Activated CD8-positive, alpha-beta memory T cell treated with anti-CD3 and anti-CD28 coated beads, Interleukin-2, amount 10 ng/mL, durations not matched to agents 7 days and 5 days (primary cell): ENCODE data around the gene DNAH17. TPM values are rescaled to one million over a fixed set of nuclear protein-coding genes. Genes with fewer than 3 reads are reported as not detected.

Source experiments
- ATAC-seq: fragments of 150-1000 bp; cut with Tn5 transposase; one replicate; pipeline ENCODE4 v1.10.0; 2021; ENCODE audit warnings: moderate library complexity
- CTCF ChIA-PET: fragments of 350-600 bp; sonication (Branson Sonifier 250); formaldehyde crosslinking; loops from one replicate; lab custom pipeline; 2021; ENCODE audit warnings: antibody characterized with exemption; lab: Charles Lee
- DNase-seq: peaks from one replicate; pipeline ENCODE4 v3.0.0-alpha.2; 2020
- H3K27ac Mint-ChIP-seq: one replicate; pipeline ENCODE4 v1.8.0; 2021; ENCODE audit warnings: mild to moderate bottlenecking, mixed read lengths
- H3K27me3 Mint-ChIP-seq: one replicate; pipeline ENCODE4 v1.8.0; 2021; ENCODE audit warnings: mixed read lengths
- H3K36me3 Mint-ChIP-seq: one replicate; pipeline ENCODE4 v1.8.0; 2021; ENCODE audit warnings: mild to moderate bottlenecking, mixed read lengths
- H3K4me1 Mint-ChIP-seq: one replicate; pipeline ENCODE4 v1.8.0; 2021; ENCODE audit warnings: mixed read lengths
- H3K4me3 Mint-ChIP-seq: one replicate; pipeline ENCODE4 v1.8.0; 2021; ENCODE audit warnings: mild to moderate bottlenecking, moderate library complexity, mixed read lengths
- H3K9me3 Mint-ChIP-seq: one replicate; pipeline ENCODE4 v1.8.0; 2022; ENCODE audit warnings: low read depth, mixed read lengths
- total RNA-seq, 2 experiments: library from RNA; stranded (reverse); gene quantifications; one replicate each; pipeline ENCODE4 v1.2.3, GENCODE V29; 2021

The DNAH17 gene
- total RNA-seq, 2 experiments from 2014 or later = 0.26 TPM; not detected in 1

DNA sequence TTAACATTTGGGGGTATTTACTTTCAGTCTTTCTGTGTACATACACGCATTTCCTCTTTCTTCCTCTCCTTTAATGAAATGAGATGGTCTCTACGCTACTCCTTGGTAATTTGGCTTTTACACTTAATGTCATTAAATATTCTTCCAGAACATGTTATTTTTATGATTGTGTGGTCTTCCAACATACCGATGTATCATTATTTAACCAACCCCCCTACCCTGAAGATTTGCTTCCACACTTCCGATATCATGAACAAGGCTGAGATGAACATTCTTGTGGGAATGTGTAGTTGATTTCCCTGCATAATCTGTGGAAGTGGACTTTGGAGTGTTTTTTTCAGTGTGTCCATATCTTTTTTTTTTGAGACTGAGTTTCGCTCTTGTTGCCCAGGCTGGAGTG is 201.0 kb downstream of the DNAH17 start:
- Mint-ChIP-seq H3K27ac (no peak overlapping the region), H3K36me3 (peaks cover 9% of the 10 kb centered on the region), H3K27me3 (peaks cover 3% of the 10 kb centered on the region), H3K4me3 (no peak overlapping the region), H3K4me1 (peaks cover 29% of the 10 kb centered on the region), H3K9me3 (no peaks in the 10 kb centered on the region)
- CTCF ChIA-PET = interaction anchor here (1.3 to 8.3 kb wide), 2 partner anchors 14 to 50 kb away, joined by 3 to 73 read pairs; partner anchors contain the start of gene SOCS3
- ATAC-seq (no peak), DNase-seq (no peak)

DNA sequence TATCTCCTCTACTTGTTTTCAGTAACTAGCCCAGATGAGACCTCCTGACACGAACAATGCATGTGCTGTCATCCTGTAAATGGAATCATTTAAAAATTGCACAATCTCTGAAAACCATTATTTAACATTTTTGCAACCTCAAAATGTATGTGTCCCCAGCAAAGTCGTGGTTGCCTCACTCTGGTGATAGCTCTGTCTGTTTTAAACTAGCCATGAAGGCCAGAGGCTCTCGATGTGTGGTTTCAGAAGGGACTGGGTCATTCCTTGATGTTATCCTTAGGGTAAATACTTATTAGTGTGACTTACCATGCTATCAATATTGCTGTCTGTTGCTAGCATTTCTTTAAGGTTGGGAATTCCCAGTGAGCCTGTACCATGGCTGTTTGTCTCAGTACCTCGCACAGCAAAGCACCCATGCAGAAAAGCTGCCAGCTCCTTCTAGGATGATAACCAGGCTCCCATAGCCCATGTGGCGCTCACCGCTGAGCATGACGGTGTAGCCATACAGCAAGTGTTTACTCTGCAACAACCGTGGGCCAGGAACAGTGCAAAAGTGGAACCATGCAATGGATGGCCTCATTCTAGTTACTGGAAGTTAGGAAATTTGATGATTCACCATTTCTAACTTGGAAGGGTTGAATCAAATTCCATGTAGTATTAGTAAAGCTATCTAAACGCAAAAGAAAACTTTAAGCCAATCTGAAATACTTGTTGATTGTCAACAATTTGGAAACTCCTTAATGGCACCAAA is 201.6 kb downstream of the DNAH17 start:
- no peak for DNase-seq
- ATAC-seq = no peak
- peaks cover 7% of the 10 kb centered on the region for H3K36me3 Mint-ChIP-seq
- no peaks in the 10 kb centered on the region for H3K9me3 Mint-ChIP-seq
- peaks cover 3% of the 10 kb centered on the region for H3K27me3 Mint-ChIP-seq
- H3K4me3 Mint-ChIP-seq = no peak overlapping the region
- H3K27ac Mint-ChIP-seq = no peak overlapping the region
- CTCF ChIA-PET = interaction anchor here (1.3 to 8.3 kb wide), 2 partner anchors 13 to 50 kb away, joined by 3 to 73 read pairs; partner anchors contain the start of gene SOCS3
- peaks cover 23% of the 10 kb centered on the region for H3K4me1 Mint-ChIP-seq

GRCh38 chr17:78374631-78375274 is 202.4 kb downstream of the DNAH17 start:
- ATAC-seq (no peak), DNase-seq (no peak)
- Mint-ChIP-seq H3K9me3 (no peaks in the 10 kb centered on the region), H3K27me3 (peaks cover 5% of the 10 kb centered on the region), H3K27ac (no peak overlapping the region), H3K4me1 (peaks cover 16% of the 10 kb centered on the region), H3K4me3 (no peak overlapping the region), H3K36me3 (peaks cover 2% of the 10 kb centered on the region)
- CTCF ChIA-PET = interaction anchor here (8.3 kb wide), 1 partner anchor 13 kb away, joined by 73 read pairs; the partner anchor contains the start of gene SOCS3

GRCh38 chr17:78374189-78374588 is 203.0 kb downstream of the DNAH17 start:
- no peak for ATAC-seq
- peaks cover 1% of the 10 kb centered on the region for H3K36me3 Mint-ChIP-seq
- peaks cover 11% of the 10 kb centered on the region for H3K4me1 Mint-ChIP-seq
- no peak overlapping the region for H3K27ac Mint-ChIP-seq
- H3K4me3 Mint-ChIP-seq = no peak overlapping the region
- H3K9me3 Mint-ChIP-seq = no peaks in the 10 kb centered on the region
- CTCF ChIA-PET = interaction anchor here (8.3 kb wide), 1 partner anchor 12 kb away, joined by 73 read pairs; the partner anchor contains the start of gene SOCS3
- H3K27me3 Mint-ChIP-seq = peaks cover 5% of the 10 kb centered on the region
- no peak for DNase-seq

Other genes starting within 250 kb of the DNAH17 start
- gene SOCS3, start 217.3 kb downstream of the DNAH17 start, total RNA-seq = 10 to 100 TPM in 1 of 2 experiments, 1 to 10 TPM in 1; 9.9 to 21.3 TPM
- gene PGS1, start 198.7 kb downstream of the DNAH17 start, total RNA-seq = 10 to 100 TPM; 52.2 to 70.2 TPM
- gene CYTH1, start 204.9 kb upstream of the DNAH17 start, total RNA-seq = 100 to 1,000 TPM; 151 to 156 TPM